Endothelial cell of umbilical vein (primary cell): ENCODE results near the gene FOXO6. TPM values are rescaled to one million over a fixed set of nuclear protein-coding genes. Genes with fewer than 3 reads are reported as not detected.

ENCODE experiments used
- BruUV-seq: library from RNA; stranded (reverse); fragments of 400-500 nt; replicated peaks from 2 replicates; lab custom pipeline; 2021; lab: Mats Ljungman, UMichigan
- CTCF ChIA-PET: fragments of 300-600, 350-600 bp; sonication (Branson Sonifier 250); formaldehyde crosslinking; loops from one replicate; lab custom pipeline; 2021; ENCODE audit warnings: antibody characterized with exemption, inconsistent platforms; lab: Charles Lee
- POLR2A ChIA-PET: fragments of 300-600, 350-600 bp; sonication (Branson Sonifier 250); formaldehyde crosslinking; loops from one replicate; lab custom pipeline; 2021; ENCODE audit warnings: antibody characterized with exemption, inconsistent platforms; lab: Charles Lee
- DNase-seq: peaks from one replicate; pipeline ENCODE4 v3.0.0-alpha.2; 2011; ENCODE audit warnings: low read depth, low spot score
- FAIRE-seq: peaks from 2 replicates; lab custom pipeline; 2011; peaks lifted over from hg19 to GRCh38; lab: Jason Lieb, UNC
- H2AFZ ChIP-seq: 2 replicates; pipeline ENCODE4 v1.6.0; 2012; ENCODE audit warnings: low read depth, low read length, control low read depth, inconsistent platforms
- H3K27ac ChIP-seq: 2 replicates; pipeline ENCODE4 v1.5.1; 2011; ENCODE audit warnings: low read depth, mild to moderate bottlenecking, control low read depth, low read length, moderate library complexity; ENCODE audit not compliant: insufficient read depth
- H3K27me3 ChIP-seq, 2 experiments: 2 replicates each; pipeline versions ENCODE4 v1.6.0 to v1.6.1; 2011; ENCODE audit warnings: low read length in 2 of 2, mixed read lengths in 1 of 2; ENCODE audit not compliant: control insufficient read depth in 2 of 2, insufficient read depth in 2 of 2
- H3K36me3 ChIP-seq, 2 experiments: 2 replicates in 1 of 2; 3 replicates in 1 of 2; pipeline ENCODE4 v1.5.1; 2011; ENCODE audit warnings: low read length in 2 of 2, mild to moderate bottlenecking in 1 of 2, moderate library complexity in 1 of 2; ENCODE audit not compliant: control insufficient read depth in 2 of 2, insufficient read depth in 2 of 2; ENCODE audit errors: extremely low read depth in 1 of 2
- H3K4me1 ChIP-seq: 3 replicates; pipeline ENCODE4 v1.5.1; 2011; ENCODE audit warnings: mild to moderate bottlenecking, low read length; ENCODE audit not compliant: control insufficient read depth, insufficient read depth; ENCODE audit errors: extremely low read depth
- H3K4me2 ChIP-seq: 2 replicates; pipeline ENCODE4 v1.6.1; 2011; ENCODE audit warnings: low read length, control low read depth, mixed read lengths; ENCODE audit not compliant: insufficient read depth
- H3K4me3 ChIP-seq, 3 experiments: fragments of 200-600 bp in 1 of 3; sonication (generic), shearing (Covaris generic) in 1 of 3; replicated peaks in 1 of 3; 2 replicates each; pipeline ENCODE4 v1.5.1; 2011 to 2016; ENCODE audit warnings: control low read depth in 3 of 3, low read length in 3 of 3, mild to moderate bottlenecking in 2 of 3, inconsistent platforms in 1 of 3, low read depth in 1 of 3, moderate library complexity in 1 of 3; ENCODE audit not compliant: insufficient read depth in 1 of 3
- H3K79me2 ChIP-seq: 2 replicates; pipeline ENCODE4 v1.6.0; 2012; ENCODE audit warnings: low read length, inconsistent platforms; ENCODE audit not compliant: control insufficient read depth, insufficient read depth
- H3K9ac ChIP-seq: replicated peaks from 2 replicates; pipeline ENCODE3; 2011; ENCODE audit warnings: low read length, control low read depth; ENCODE audit not compliant: insufficient read depth; ENCODE audit errors: extremely low read depth
- H3K9me1 ChIP-seq: replicated peaks from 3 replicates; pipeline ENCODE4 v1.6.0; 2011; ENCODE audit warnings: mild to moderate bottlenecking, low read length; ENCODE audit not compliant: control insufficient read depth, insufficient read depth; ENCODE audit errors: extremely low read depth
- H3K9me3 ChIP-seq: replicated peaks from 2 replicates; pipeline ENCODE4 v1.5.1; 2012; ENCODE audit warnings: low read length, inconsistent platforms; ENCODE audit not compliant: control insufficient read depth, insufficient read depth
- H4K20me1 ChIP-seq: replicated peaks from 2 replicates; pipeline ENCODE3; 2011; ENCODE audit warnings: mild to moderate bottlenecking, low read length; ENCODE audit not compliant: control insufficient read depth, insufficient read depth; ENCODE audit errors: extremely low read depth
- EZH2 ChIP-seq: IDR thresholded peaks from 2 replicates; pipeline ENCODE4 v1.6.1; 2012; ENCODE audit warnings: borderline replicate concordance, low read depth, mild to moderate bottlenecking, moderate library complexity, low read length, inconsistent platforms; ENCODE audit not compliant: severe bottlenecking
- FOS ChIP-seq: IDR thresholded peaks from 2 replicates; pipeline ENCODE4 v1.6.1; 2011; ENCODE audit warnings: mild to moderate bottlenecking, low read length, moderate library complexity, borderline replicate concordance; ENCODE audit not compliant: insufficient read depth
- GATA2 ChIP-seq: IDR thresholded peaks from 2 replicates; pipeline ENCODE4 v1.7.0; 2011; ENCODE audit warnings: low read depth, mild to moderate bottlenecking, moderate library complexity, mixed read lengths, low read length; ENCODE audit not compliant: insufficient read length, insufficient read depth
- JUN ChIP-seq: IDR thresholded peaks from 2 replicates; pipeline ENCODE4 v1.6.1; 2011; ENCODE audit warnings: borderline replicate concordance, low read depth; ENCODE audit not compliant: insufficient read length, insufficient read depth
- MAX ChIP-seq: IDR thresholded peaks from 2 replicates; pipeline ENCODE4 v1.6.1; 2011; ENCODE audit not compliant: insufficient read depth, insufficient read length
- MYC ChIP-seq: IDR thresholded peaks from one replicate; pipeline ENCODE4 v1.6.1; 2011; ENCODE audit warnings: mild to moderate bottlenecking, low read depth, low read length
- POLR2A ChIP-seq: IDR thresholded peaks from 2 replicates; pipeline ENCODE4 v1.6.1; 2012; ENCODE audit warnings: low read depth, mild to moderate bottlenecking, control low read depth, low read length
- POLR2AphosphoS5 ChIP-seq: IDR thresholded peaks from 2 replicates; pipeline ENCODE4 v1.6.1; 2012; ENCODE audit warnings: low read depth, mild to moderate bottlenecking, control low read depth, low read length, moderate library complexity; ENCODE audit not compliant: insufficient read depth
- dilution Hi-C: fragments of 300-500 bp; cut with MboI; formaldehyde crosslinking; loops from one replicate; pipeline ENCODE4 v1.15.0; 2019; ENCODE audit warnings: low sequenced_read_pairs; ENCODE audit not compliant: extremely low pct_ligation_motif_present
- intact Hi-C: fragments of 100-400 bp; cut with micrococcal nuclease; formaldehyde crosslinking; loops from one replicate; pipeline ENCODE4 v1.10.0; 2022
- polyA plus RNA-seq, 4 experiments: library from polyadenylated mRNA; depleted of rRNA in 3 of 4; stranded (reverse) in 3 of 4; unstranded in 1 of 4; fragments of >200 nt; gene quantifications; 2 replicates each; pipeline versions ENCODE4 v1.2.1 to v1.2.3, GENCODE V29; 2011 to 2012; ENCODE audit warnings: missing spikeins in 1 of 4
- total RNA-seq: library from RNA; stranded (reverse); gene quantifications from 2 replicates; pipeline ENCODE4 v1.2.3, GENCODE V29; 2021
- TF ChIP-seq, protein P1 (sequence below), 2 donors: IDR thresholded peaks; 1 replicate in 1 of 2; 2 replicates in 1 of 2; pipeline ENCODE4 v1.5.1; 2011; ENCODE audit warnings: low read length in 2 of 2, mild to moderate bottlenecking in 2 of 2, moderate library complexity in 2 of 2, control low read depth in 1 of 2, inconsistent platforms in 1 of 2, low read depth in 1 of 2; ENCODE audit not compliant: insufficient read depth in 1 of 2; ENCODE audit errors: extremely low read depth in 1 of 2

Gene FOXO6
- total and polyA plus RNA-seq, 2 donors (not counting 3 experiments of a cell fraction or from before 2014, with no cell fraction given) = 0.04 to 0.38 TPM

GRCh38 chr1:41397020-41397419 lies 35.8 kb downstream of the FOXO6 start:
- dilution Hi-C loops = no loop called here
- FAIRE-seq = no peak
- no peaks in the 10 kb centered on the region for H4K20me1 ChIP-seq
- ChIA-PET POLR2A (no interaction called here), CTCF (no interaction called here)
- no TSS peak for BruUV-seq
- intact Hi-C loops = no loop called here
- no peaks in the 10 kb centered on the region for H3K4me1 ChIP-seq
- no peaks in the 10 kb centered on the region for H3K79me2 ChIP-seq
- H3K9ac ChIP-seq = no peak overlapping the region
- no peak for DNase-seq
- H3K27me3 ChIP-seq = peaks cover 0 to 2% of the 10 kb centered on the region in 2 experiments
- no peaks in the 10 kb centered on the region for H3K9me1 ChIP-seq
- no peak overlapping the region for H3K4me2 ChIP-seq
- TF ChIP-seq MAX (no peak), JUN (no peak), EZH2 (no peak), GATA2 (no peak), POLR2A (no peak), MYC (no peak), POLR2AphosphoS5 (no peak), FOS (no peak)
- TF ChIP-seq, protein P1, sequence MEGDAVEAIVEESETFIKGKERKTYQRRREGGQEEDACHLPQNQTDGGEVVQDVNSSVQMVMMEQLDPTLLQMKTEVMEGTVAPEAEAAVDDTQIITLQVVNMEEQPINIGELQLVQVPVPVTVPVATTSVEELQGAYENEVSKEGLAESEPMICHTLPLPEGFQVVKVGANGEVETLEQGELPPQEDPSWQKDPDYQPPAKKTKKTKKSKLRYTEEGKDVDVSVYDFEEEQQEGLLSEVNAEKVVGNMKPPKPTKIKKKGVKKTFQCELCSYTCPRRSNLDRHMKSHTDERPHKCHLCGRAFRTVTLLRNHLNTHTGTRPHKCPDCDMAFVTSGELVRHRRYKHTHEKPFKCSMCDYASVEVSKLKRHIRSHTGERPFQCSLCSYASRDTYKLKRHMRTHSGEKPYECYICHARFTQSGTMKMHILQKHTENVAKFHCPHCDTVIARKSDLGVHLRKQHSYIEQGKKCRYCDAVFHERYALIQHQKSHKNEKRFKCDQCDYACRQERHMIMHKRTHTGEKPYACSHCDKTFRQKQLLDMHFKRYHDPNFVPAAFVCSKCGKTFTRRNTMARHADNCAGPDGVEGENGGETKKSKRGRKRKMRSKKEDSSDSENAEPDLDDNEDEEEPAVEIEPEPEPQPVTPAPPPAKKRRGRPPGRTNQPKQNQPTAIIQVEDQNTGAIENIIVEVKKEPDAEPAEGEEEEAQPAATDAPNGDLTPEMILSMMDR (IDR thresholded peaks at IDR 0.05; ENCODE audit: extremely low read depth in 1 of 2, insufficient read depth in 1 of 2, low read depth in 1 of 2, low read length in 2 of 2) = no peak
- H3K9me3 ChIP-seq = no peaks in the 10 kb centered on the region
- H3K36me3 ChIP-seq = no peaks in the 10 kb centered on the region
- no peak overlapping the region for H3K27ac ChIP-seq
- H3K4me3 ChIP-seq = no peak overlapping the region
- no peak overlapping the region for H2AFZ ChIP-seq
